Stimulated activated CD4-positive, alpha-beta T cell treated with anti-CD3 and anti-CD28 coated beads, Interleukin-12 subunit alpha, Interleukin-12 subunit beta, amount 100 ng/mL, for 4 hours (primary cell): Measurements from ENCODE around the gene ZNF598.
"Not testable (repeated sequence)": the region's sequence is repeated elsewhere in the genome, so short reads cannot be mapped to it uniquely, and the experiment has no call there.

Experiments
- DNase-seq: peaks from one replicate; pipeline ENCODE4 v3.0.0-alpha.2; 2020

The ZNF598 gene

DNA sequence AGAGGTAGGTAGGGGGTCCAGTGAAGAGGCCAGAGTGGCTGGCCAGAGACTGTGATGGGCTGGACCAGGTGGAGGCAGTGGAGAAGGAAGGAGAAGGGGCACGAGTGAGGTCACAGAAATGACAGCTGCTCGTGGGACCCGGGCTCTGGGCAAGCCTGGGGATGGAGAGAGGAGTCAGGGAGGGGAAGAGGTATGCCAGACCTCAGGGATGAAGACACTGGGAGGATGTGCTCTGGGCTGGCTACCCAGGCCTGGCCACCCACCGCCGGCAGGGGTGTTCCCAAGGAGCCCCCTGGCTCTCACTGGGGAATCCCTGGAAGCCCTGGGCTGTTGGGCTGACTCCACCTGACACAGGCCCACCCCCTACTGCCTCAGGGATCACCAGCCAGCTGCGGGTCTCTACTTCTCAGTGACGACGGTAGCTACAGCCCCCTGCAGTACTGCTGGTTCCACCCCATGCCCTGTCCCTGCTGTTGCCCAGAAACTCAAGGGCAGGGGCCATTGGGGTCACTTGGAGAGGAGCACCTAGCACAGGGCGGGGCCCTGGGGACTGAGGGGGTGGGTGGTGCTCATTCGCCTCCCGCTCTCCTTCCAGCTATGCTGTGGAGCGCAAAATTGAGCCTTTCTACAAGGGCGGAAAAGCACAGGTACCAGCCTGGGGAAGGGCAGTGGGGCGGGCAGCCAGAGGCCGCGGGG lies 36.0 kb downstream of the ZNF598 start:
- DNase-seq: no peak

DNA sequence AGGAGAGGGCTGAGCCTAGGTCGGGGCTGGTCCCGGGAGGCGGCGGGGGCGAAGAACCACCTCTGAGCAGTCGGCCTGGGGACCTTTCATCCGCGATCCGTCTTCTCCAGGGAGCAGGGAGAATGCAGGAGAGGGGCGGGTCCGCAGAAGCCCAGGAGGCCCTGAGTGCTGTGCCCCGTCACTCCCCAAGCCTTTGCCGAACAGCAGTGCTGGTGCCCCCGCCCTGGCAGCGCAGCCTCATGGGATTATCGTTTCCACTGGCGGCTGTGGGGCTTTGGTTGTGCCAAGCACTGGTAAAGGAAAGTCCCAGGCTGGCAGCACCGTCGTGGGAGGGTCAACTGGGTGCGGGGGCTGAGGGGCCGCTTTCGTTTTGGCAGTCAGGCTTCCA lies 37.1 kb downstream of the ZNF598 start:
- no peak for DNase-seq

DNA sequence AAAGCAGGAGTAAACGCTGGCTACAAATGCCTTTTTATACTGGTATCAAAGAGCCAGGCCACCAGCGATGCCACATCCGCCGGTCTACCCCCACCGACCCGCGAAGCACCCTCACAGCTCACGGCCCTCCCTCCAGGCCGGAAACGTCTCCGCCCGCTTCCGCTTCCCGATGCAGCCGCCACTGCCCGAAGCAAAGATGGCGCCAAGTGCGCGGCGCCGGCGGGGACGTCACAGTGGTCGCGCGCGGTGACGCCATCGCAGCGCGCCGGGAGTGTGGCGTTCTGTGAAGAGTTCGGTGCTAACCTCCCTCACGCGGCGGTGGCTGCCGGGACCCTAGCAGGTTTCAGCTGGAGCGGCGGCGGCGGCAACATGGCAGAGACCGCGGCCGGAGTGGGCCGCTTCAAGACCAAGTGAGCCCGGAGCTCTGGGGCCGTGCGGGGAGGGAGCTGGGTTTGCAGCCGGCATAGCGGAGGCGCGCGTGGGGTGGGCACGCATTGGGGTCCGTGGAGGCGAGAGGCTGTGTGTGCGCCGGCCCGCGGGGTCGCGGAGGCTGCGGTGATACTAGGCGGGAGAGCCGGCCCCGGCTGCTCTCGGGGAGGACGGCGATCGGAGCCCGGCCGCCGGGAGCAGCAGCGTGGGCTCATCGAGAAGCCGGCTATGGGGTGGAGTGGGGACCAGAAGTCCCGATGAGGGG lies 37.7 kb downstream of the ZNF598 start, which contains the start of gene TBL3:
TBL3 (plus strand) TSS at position 258 of the 694 bp plus-strand sequence; CDS start at position 370, 112 bp downstream.
- DNase-seq: peak; percentile 94

DNA sequence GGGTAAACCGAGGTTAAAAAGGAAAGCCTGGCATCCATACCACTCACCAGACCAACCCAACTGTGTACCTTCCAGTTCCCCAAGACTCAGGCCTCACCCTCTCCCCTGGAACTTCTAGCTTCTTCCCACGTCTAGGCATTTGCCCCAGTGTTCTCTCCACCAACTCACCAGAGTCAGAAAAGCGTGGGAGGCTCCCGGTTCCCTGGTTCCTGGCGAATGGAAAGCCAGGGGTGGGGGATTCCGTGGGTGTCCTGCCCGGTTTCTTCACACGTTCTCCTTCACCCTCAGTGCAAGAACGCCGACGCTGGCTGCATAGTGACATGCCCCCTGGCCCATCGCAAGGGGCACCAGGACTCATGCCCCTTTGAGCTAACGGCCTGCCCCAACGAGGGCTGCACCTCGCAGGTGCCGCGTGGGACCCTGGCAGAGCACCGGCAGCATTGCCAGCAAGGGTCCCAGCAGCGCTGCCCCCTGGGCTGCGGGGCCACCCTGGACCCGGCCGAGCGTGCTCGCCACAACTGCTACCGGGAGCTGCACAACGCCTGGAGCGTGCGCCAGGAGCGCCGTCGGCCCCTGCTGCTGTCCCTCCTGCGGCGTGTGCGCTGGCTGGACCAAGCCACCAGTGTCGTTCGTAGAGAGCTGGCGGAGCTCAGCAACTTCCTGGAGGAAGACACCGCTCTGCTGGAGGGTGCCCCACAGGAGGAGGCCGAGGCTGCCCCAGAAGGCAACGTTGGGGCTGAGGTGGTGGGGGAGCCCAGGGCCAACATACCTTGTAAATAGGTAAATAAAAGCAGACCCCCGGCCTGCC lies 41.3 kb downstream of the ZNF598 start:
- DNase-seq: no peak

DNA sequence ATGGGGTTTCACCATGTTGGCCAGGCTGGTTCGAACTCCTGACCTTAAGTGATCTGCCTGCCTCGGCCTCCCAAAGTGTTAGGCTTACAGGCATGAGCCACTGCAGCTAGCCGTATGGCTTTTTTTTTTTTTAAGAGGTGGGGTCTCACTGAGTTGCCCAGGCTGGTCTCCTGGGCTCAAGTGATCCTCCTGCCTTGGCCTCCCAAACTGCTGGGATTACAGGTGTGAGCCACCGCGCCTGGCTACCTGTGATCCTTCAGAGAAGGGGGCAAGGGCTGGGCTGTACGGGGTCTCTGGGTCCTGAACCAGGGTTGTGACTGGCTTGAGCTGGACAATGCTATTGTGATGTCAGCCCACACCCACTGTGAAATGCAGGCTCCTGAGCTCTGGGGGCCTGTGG lies 43.2 kb downstream of the ZNF598 start, which contains the start of gene RNF151:
RNF151 (plus strand) TSS at position 397 of the 400 bp plus-strand sequence. CDS start 26 bp downstream, outside the sequence.
- DNase-seq: no peak

DNA sequence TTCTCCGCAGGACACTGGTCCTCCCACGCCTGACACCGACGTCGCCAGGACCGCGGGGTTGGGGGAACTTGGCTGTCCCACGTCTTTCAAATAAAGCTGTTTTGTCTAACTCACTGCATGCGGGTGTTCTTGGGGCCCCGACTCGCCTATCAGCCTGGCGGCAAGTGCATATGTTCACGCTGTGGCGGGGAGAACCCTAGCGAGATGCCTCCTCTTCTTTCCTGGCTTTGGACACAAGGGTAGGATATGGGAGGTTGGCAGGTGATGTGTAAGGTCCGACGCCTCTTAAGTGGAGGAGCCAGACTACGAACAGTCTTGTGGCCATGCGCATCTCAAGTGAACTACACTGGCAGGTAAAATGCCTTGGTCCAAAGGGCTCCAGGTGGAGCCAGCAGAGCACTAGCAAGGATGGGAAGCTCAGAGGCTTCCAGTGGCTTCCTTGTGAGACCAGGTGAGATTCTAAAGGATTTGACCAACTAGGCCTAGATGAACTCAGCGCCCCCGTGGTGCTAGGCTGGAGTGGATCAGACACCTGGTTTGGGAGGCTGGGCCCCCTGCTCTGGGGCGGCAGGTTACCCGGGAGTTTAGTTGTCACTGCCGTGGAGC lies 44.1 kb downstream of the ZNF598 start:
- DNase-seq: no peak

DNA sequence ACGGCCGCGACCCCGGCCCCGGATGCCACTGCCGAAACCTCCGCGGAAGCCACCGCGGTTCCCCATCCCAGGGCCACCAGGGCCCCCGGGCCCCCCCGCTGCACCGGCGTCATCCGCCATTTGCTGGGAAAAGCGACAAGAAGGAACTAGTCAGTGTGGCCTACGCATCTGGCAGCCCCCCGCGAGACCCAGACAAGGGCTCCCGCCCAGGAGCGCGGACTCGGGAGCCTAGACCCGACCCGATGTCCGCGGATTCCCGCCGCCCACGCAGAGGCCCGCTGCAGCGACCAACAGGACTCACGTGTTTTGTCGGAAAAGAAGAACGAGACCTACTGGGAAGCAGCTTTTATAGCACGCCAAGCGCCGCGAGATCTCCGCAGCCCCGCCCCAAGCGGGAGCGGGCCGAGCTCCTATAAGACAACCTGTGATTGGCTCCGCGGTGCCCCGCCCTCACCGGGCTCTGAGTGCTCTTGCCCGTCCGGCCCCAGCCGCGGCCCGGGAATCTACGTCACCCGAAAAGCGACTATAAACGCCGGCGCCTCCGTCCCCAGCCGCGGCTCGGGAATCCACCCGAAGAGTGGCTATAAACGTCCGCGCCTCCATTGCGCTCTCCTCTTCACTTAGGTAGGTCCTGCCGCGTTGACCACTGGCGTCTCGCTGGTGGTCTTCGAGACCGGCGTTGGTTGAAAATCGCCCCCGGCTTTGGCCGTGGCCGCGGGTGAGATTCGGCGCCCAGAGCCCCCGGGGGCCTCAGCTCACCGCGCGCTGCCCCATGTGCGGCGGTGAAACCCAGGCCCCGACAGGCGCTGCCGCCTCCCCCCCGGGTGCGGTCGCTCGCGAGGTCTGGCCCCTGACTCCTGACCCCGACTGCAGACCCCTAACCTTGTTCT lies 44.9 kb downstream of the ZNF598 start, which contains the start of gene RPS2:
RPS2 (minus strand) TSS at position 321 of the 890 bp plus-strand sequence; CDS start at position 120, 201 bp downstream.
- DNase-seq: peak; percentile 96

DNA sequence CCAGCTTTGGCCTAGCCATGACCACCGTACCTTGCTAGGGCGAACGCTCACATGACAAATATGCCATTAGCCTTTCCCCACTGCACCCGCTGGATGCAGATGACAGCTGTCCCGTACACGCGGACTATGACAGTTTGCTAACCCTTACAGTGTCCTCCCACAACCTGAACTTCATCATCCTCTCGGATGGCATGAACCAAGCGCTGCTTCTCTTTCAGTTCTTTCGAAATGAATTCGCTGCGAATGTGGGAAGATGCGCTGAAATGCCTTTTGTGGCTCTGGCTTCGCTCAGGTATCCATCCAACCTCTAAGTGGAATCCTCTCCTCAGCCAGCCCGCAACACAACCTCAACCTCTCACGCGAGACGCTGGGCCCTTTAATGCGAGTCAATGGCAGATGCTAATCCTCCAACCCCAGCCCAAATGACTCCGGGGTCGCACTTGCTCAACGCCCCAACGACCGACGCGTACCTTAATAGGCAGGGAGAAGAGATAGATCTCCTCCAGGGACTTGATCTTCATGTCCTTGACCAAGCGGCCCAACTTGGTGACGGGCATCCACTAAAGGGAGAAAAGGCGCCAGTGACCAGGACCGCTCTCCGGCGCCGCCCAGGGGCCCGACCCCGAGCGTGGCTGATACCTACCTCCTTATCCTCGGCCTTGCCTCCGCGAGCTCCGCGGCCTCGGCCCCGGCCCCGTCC lies 45.7 kb downstream of the ZNF598 start:
- peak; percentile 44 for DNase-seq

DNA sequence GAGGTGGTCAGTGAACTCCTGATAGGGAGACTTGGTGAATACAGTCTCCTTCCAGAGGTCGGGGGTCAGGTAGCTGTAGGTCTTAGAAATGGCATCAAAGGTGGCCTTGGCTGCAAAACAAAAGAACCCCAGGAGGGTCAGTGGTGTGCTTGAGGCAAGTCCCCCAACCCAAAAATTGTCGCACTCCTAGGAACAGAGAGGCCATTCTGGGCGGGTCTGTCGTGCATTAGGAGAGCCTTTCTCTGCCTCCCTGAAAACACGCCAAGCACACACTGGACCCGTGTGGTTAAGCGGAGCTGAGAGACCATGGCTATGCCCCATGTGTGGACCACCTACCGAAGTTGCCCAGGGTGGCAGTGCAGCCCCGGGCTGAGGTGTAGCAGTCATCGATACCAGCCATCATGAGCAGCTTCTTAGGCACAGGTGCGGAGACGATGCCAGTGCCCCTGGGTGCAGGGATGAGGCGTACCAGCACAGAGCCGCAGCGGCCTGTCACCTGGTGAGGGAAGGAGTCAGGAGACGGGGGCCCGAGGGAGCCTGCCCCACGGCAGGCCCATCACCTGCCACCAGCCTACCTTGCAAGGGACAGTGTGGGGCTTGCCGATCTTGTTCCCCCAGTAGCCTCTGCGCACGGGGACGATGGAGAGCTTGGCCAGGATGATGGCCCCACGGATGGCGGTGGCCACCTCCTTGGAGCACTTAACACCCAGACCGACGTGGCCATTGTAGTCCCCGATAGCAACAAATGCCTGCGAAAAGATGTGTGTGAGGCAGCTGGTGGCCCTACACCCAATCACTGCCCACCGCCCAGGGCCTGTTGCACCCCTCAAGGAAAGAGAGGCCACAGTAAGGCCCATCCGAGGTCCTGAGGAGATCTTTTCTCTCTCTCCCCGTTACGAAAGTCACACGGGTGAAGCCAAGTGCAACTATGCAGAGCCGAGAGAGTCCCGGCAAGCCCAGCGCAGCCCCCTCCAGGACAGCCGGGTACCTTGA lies 47.2 kb downstream of the ZNF598 start:
- DNase-seq: not testable (repeated sequence)

DNA sequence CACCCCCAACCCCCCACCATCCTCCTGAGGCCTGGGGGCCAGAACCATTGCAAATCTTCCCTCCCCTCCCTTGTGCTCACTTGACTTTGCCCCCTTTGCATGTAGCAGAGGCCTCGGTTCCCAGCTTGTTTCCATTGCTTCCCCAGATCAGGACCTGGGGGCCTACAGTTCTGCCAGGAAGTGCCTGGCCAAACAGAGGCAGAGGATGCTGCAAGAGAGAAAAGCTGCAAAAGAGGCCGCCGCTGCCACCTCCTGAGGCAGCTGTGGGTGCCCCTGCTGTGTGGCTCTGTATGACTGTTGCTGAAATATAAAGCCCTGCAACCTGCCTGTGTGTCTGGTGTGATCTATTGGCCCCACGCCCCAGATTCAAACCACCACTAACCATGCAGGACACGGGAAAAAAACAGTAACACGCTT lies 48.0 kb downstream of the ZNF598 start:
- no peak for DNase-seq

DNA sequence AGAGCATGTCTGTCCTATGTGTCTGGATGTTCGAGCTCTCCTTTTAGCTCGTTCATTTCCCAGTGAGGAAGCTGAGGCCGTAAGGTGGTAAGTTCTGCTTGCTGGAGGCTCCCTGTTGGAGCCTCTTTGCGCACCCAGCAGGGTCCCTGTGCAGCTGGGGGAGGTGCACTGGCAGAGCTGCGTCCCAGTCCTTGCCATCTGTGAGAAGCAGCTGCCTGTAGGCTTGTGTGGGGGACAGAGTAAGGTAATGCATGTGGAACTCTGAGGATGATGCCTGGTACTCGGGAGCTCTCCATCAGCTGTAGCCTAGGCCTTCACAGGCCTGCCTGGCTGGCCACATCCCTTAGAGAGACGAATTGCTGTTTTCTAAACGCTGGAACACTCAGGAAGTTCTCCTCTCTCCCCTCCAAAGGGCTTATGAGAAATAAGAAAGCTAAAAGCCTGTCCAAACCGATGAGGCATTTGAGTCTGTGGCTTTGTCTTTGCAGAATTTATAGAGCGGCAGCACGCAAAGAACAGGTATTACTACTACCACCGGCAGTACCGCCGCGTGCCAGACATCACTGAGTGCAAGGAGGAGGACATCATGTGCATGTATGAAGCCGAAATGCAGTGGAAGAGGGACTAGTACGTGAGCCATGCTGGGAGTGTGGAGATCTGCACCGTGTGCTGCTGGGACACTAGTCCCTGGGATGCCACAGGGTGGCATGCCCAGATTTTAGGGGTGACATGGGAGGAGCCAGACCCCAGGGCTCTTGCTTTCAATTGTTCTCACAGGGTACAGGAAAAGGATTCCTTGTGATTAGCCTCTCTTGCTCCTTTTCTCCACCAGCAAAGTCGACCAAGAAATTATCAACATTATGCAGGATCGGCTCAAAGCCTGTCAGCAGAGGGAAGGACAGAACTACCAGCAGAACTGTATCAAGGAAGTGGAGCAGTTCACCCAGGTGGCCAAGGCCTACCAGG lies 48.7 kb downstream of the ZNF598 start:
- DNase-seq: peak; percentile 53

DNA sequence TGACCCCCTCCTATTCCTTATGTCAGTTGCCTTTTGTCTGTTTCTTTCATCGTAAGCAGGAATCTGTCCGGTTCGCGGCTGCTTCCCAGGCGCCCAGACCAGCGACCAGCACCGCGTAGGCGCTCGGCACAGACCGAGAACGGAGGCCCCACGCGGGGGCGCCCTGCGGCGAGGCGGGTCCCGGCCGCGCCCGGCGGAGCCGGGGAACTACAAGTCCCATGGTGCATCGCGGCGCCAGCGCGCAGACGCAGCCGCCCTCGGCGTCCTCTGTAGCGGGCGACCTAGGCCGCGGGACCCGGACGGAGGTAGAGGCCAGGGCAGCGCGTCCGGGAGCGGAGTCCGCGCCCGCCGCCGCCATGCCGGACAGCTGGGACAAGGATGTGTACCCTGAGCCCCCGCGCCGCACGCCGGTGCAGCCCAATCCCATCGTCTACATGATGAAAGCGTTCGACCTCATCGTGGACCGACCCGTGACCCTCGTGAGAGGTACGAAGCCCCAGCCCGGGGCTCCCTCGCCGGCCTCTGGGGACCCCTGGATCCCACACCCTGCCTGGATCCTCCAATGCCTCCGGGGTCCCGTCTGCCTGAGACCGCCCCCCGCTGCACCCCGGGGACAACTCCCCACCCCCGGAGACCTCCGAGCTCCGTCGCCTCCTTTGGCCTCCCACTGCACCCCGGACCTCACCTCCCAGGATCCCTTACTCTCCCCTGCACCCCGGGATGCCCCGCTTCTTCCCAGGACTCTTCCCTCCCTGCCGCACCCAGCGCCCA lies 50.2 kb downstream of the ZNF598 start, which contains the start of gene NDUFB10:
NDUFB10 (plus strand) TSS at position 270 of the 771 bp plus-strand sequence; CDS start at position 357, 87 bp downstream.
- peak; percentile 94 for DNase-seq

DNA sequence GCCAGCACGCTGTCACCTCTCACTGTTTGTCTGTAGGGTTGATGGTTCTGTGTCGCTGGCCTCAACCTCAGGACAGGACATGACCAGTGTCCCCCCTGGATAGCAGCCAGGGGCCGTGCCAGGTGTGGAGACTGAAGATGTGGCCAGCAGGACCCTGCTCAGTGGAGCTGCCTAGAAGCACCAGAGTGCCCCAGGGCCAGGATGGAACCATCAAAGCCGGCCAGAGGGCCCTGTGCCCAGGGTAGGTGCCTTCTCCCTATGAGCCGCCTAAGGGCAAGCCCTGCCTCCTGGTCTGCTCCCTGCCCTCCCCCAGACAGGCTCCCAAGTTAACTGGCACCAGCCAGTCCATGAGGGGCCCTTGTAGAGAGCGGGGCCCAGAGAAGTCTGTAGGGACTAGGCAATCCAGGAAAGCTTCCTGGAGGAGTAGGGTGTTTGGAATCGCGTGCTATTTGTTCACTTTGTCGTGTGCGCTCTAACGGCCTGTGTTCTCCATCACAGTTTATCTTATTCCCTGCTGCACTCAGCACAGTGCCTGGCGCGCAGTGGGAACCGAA lies 50.8 kb downstream of the ZNF598 start:
- DNase-seq: no peak

DNA sequence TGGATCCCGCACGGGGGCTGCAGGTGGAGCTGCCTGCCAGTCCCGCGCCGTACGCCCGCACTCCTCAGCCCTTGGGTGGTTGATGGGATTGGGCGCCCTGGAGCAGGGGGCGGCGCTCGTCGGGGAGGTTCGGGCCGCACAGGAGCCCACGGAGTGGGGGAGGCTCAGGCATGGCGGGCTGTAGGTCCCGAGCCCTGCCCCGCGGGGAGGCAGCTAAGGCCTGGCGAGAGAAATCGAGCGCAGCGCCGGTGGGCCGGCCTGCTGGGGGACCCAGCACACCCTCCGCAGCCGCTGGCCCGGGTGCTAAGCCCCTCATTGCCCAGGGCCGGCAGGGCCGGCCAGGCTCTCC lies 51.5 kb downstream of the ZNF598 start:
- not testable (repeated sequence) for DNase-seq

DNA sequence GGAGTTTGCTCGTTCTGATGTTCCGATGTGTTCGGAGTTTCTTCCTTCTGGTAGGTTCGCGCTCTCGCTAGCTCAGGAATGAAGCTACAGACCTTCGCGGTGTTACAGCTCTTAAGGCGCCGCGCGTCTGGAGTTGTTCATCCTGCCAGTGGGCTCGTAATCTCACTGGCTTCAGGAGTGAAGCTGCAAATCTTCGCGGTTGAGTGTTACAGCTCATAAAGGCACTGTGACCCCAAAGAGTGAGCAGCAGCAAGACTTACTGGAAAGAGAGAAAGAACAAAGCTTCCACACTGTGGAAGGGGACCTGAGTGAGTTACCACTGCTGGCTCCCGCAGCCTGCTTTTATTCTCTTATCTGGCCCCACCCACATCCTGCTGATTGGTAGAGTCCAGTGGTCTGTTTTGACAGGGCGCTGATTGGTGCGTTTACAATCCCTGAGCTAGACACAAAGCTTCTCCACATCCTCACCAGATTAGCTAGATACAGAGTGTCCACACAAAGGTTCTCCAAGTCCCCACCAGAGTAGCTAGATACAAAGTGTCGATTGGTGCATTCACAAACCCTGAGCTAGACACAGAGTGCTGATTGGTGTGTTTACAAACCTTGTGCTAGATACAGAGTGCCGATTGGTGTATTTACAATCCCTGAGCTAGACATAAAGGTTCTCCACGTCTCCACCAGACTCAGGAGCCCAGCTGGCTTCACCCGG lies 52.0 kb downstream of the ZNF598 start:
- not testable (repeated sequence) for DNase-seq

DNA sequence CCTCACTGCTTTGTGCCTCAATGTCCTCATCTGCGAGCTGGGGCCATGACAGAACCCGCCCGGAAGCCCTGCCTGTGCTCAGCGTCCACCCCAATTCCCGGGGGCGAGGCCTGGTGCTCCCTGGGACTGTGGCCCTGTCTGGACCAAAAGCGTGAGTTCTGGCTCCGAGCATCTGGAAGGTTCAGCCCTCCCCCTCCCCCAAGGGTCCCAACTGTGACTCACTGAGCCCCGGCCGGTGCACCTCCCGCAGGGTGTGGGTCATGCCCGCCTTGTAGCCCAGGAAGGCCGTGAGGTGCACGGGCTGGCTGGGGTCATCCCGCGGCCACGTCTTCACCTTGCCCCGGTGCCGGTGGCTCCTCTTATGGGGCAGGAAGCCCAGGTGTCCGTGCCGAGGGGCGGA lies 55.9 kb downstream of the ZNF598 start:
- no peak for DNase-seq

DNA sequence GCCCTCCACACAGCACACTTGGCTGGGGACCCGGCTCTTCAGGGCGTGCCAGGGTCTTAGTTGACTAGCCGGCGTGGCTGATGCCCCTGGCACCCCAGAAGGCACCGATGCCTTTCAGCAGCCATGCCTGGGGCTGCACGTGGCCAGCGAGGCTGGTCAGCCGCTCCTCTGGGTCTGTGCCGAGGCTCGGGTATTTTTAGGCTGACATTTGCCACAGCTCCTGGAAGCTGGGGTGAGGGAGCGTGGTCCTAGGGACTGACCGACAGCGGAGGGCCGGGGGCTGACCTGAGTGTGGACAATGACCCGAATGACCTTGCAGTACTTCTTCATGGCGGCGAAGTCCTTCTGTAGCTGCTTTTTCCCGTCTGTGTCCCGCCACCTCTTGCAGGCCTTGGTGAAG lies 59.1 kb downstream of the ZNF598 start:
- no peak for DNase-seq
